HG03354 (cell line): Measurements from ENCODE around the gene E2F4.

Experiments used
- ATAC-seq: cut with Tn5 transposase; IDR thresholded peaks from one replicate; pipeline ENCODE4 v1.9.1; 2021; ENCODE audit warnings: mild to moderate bottlenecking; ENCODE audit not compliant: unreplicated experiment, poor library complexity, severe bottlenecking

Gene E2F4

GRCh38 chr16:67206129-67206837, 14.3 kb downstream of the E2F4 start:
- no peak for ATAC-seq

- no peak for ATAC-seq
These were observed 14.9 kb downstream of the E2F4 start for GRCh38 chr16:67206838-67207248.

GRCh38 chr16:67207249-67208091, 15.5 kb downstream of the E2F4 start:
- ATAC-seq, result no peak

GRCh38 chr16:67208154-67208896, 16.4 kb downstream of the E2F4 start:
- no peak for ATAC-seq

GRCh38 chr16:67209565-67209964, 17.6 kb downstream of the E2F4 start:
- no peak for ATAC-seq

- ATAC-seq, result no peak
These were observed 18.3 kb downstream of the E2F4 start for GRCh38 chr16:67210069-67210937.

- no peak for ATAC-seq
These were observed 19.7 kb downstream of the E2F4 start for GRCh38 chr16:67211674-67212073.

GRCh38 chr16:67212766-67213165, 20.8 kb downstream of the E2F4 start:
- no peak for ATAC-seq

- no peak for ATAC-seq
These were observed 21.5 kb downstream of the E2F4 start for GRCh38 chr16:67213197-67214019.

- no peak for ATAC-seq
These were observed 23.8 kb downstream of the E2F4 start for GRCh38 chr16:67215706-67216105.

GRCh38 chr16:67216612-67217490, 24.9 kb downstream of the E2F4 start:
- ATAC-seq, result no peak

- ATAC-seq, result no peak
These were observed 32.0 kb downstream of the E2F4 start for GRCh38 chr16:67223992-67224391.

GRCh38 chr16:67226295-67226803, 34.4 kb downstream of the E2F4 start:
- no peak for ATAC-seq

- ATAC-seq, result peak; percentile 94
These were observed 35.0 kb downstream of the E2F4 start, which contains the start of gene TMEM208 for GRCh38 chr16:67226804-67227566. Gene TMEM208, plus strand, starts transcription at chr16:67227130. Its CDS starts 89 bp downstream, at chr16:67227219.

GRCh38 chr16:67227567-67227921, 35.6 kb downstream of the E2F4 start:
- ATAC-seq, result no peak

GRCh38 chr16:67228034-67228785, 36.3 kb downstream of the E2F4 start:
- no peak for ATAC-seq
